Stimulated activated CD4-positive, alpha-beta T cell treated with anti-CD3 and anti-CD28 coated beads, Interleukin-15, amount 100 ng/mL, for 24 hours (primary cell): ENCODE measurements around the gene KCNIP2.

ENCODE experiments used
- DNase-seq: peaks from one replicate; pipeline ENCODE4 v3.0.0-alpha.2; 2020

The KCNIP2 gene

GRCh38 chr10:101843032-101844021 lies at the start of gene KCNIP2:
Gene KCNIP2 (minus strand): TSS chr10:101843800. CDS start chr10:101843568, 232 bp downstream.
- DNase-seq, result peak; percentile 66

- DNase-seq, result no peak
These were observed 49.3 kb upstream of the KCNIP2 start for GRCh38 chr10:101892782-101893391.

GRCh38 chr10:101889256-101890210 lies 45.9 kb upstream of the KCNIP2 start:
- peak; percentile 82 for DNase-seq

GRCh38 chr10:101888251-101888949 lies 44.8 kb upstream of the KCNIP2 start:
- DNase-seq, result no peak

- DNase-seq, result no peak
These were observed 44.2 kb upstream of the KCNIP2 start for GRCh38 chr10:101887775-101888174.

GRCh38 chr10:101886521-101887312 lies 43.1 kb upstream of the KCNIP2 start:
- DNase-seq, result no peak

- DNase-seq, result no peak
These were observed 37.6 kb upstream of the KCNIP2 start for GRCh38 chr10:101881036-101881774.

GRCh38 chr10:101880232-101880573 lies 36.6 kb upstream of the KCNIP2 start:
- DNase-seq, result no peak

GRCh38 chr10:101879456-101880231 lies 36.0 kb upstream of the KCNIP2 start:
- DNase-seq, result no peak

- no peak for DNase-seq
These were observed 35.3 kb upstream of the KCNIP2 start for GRCh38 chr10:101878869-101879268.

- no peak for DNase-seq
These were observed 31.6 kb upstream of the KCNIP2 start for GRCh38 chr10:101875068-101875688.

GRCh38 chr10:101874252-101874651 lies 30.7 kb upstream of the KCNIP2 start:
- DNase-seq, result no peak

GRCh38 chr10:101867931-101868330 lies 24.3 kb upstream of the KCNIP2 start:
- no peak for DNase-seq

GRCh38 chr10:101859530-101859929 lies 15.9 kb upstream of the KCNIP2 start:
- no peak for DNase-seq

- no peak for DNase-seq
These were observed 15.3 kb upstream of the KCNIP2 start for GRCh38 chr10:101858723-101859500.

GRCh38 chr10:101857802-101858476 lies 14.3 kb upstream of the KCNIP2 start:
- DNase-seq, result no peak

GRCh38 chr10:101856626-101857025 lies 13.0 kb upstream of the KCNIP2 start:
- no peak for DNase-seq
